Hepatocyte (in vitro differentiated cells): ENCODE results near the gene PAGE2B. TPM values are rescaled to one million over a fixed set of nuclear protein-coding genes. Genes with fewer than 3 reads are reported as not detected.

Source experiments
- DNase-seq: peaks from one replicate; pipeline ENCODE4 v3.0.0-alpha.2; 2016; ENCODE audit warnings: low spot score
- H2AFZ ChIP-seq: fragments of 200-600 bp; sonication (generic); 2 replicates; pipeline ENCODE4 v1.6.0; 2016; ENCODE audit warnings: antibody characterized with exemption, mild to moderate bottlenecking
- H3K27ac ChIP-seq: fragments of 200-600 bp; sonication (generic); 2 replicates; pipeline ENCODE4 v1.5.1; 2016; ENCODE audit warnings: mild to moderate bottlenecking
- H3K27me3 ChIP-seq: fragments of 200-600 bp; sonication (generic); 2 replicates; pipeline ENCODE4 v1.6.1; 2016
- H3K36me3 ChIP-seq: fragments of 200-600 bp; sonication (generic); replicated peaks from 2 replicates; pipeline ENCODE4 v1.5.1; 2016; ENCODE audit warnings: low read depth; ENCODE audit not compliant: insufficient read depth
- H3K4me1 ChIP-seq: fragments of 200-600 bp; sonication (generic); 2 replicates; pipeline ENCODE4 v1.5.1; 2016; ENCODE audit warnings: mild to moderate bottlenecking, moderate library complexity; ENCODE audit not compliant: insufficient read depth
- H3K4me2 ChIP-seq: fragments of 200-600 bp; sonication (generic); 2 replicates; pipeline ENCODE4 v1.6.0; 2016
- H3K4me3 ChIP-seq: fragments of 200-600 bp; sonication (generic); 2 replicates; pipeline ENCODE4 v1.5.1; 2016; ENCODE audit warnings: mild to moderate bottlenecking
- H3K79me2 ChIP-seq: fragments of 200-600 bp; sonication (generic); 2 replicates; pipeline ENCODE4 v1.6.0; 2017; ENCODE audit warnings: mild to moderate bottlenecking
- H3K9me2 ChIP-seq: fragments of 200-600 bp; sonication (generic); replicated peaks from 2 replicates; pipeline ENCODE4 v1.6.0; 2017; ENCODE audit warnings: mild to moderate bottlenecking; ENCODE audit not compliant: insufficient read depth
- H3K9me3 ChIP-seq: fragments of 200-600 bp; sonication (generic); 2 replicates; pipeline ENCODE4 v1.5.1; 2016; ENCODE audit warnings: low read depth, mild to moderate bottlenecking
- H4K20me1 ChIP-seq: fragments of 200-600 bp; sonication (generic); 2 replicates; pipeline ENCODE4 v1.6.0; 2016; ENCODE audit warnings: mild to moderate bottlenecking; ENCODE audit not compliant: insufficient read depth, poor library complexity, severe bottlenecking
- EZH2 ChIP-seq: fragments of 200-600 bp; sonication (generic); IDR thresholded peaks from 2 replicates; pipeline ENCODE4 v1.6.1; 2016; ENCODE audit warnings: antibody characterized with exemption, mild to moderate bottlenecking, borderline replicate concordance
- EZH2phosphoT487 ChIP-seq: fragments of 200-600 bp; sonication (generic); IDR thresholded peaks from one replicate; pipeline ENCODE4 v1.6.1; 2018; ENCODE audit warnings: antibody characterized with exemption, mild to moderate bottlenecking, low read depth, moderate library complexity; ENCODE audit not compliant: unreplicated experiment, severe bottlenecking
- WGBS: methylation state at CpG from one replicate; pipeline ENCODE4 v1.1.6; 2016; ENCODE audit warnings: low lambda C conversion rate; ENCODE audit errors: missing lambda C conversion rate; 5-methylcytosine and 5-hydroxymethylcytosine counted together
- polyA plus RNA-seq: library from polyadenylated mRNA; unstranded; fragments of >200 nt; fragmentation: Nextera tagmentation; extraction: Ambion mirVana; gene quantifications from 2 replicates; pipeline ENCODE4 v1.2.1, GENCODE V29; 2016
- total RNA-seq: library from RNA; depleted of rRNA; stranded (reverse); fragments of >200 nt; gene quantifications from 2 replicates; pipeline ENCODE4 v1.2.3, GENCODE V29; 2014
- TF ChIP-seq, protein P1 (sequence below): fragments of 200-600 bp; sonication (generic); IDR thresholded peaks from 2 replicates; pipeline ENCODE4 v1.5.1; 2016; ENCODE audit warnings: antibody characterized with exemption, mild to moderate bottlenecking; ENCODE audit not compliant: poor library complexity

Gene PAGE2B
- total and polyA plus RNA-seq, 2 experiments from 2014 or later, result 0.45 TPM; not detected in 1

GRCh38 chrX:55028040-55028439 lies 46.8 kb upstream of the PAGE2B start:
- no peaks in the 10 kb centered on the region for H3K79me2 ChIP-seq
- no peak overlapping the region for H3K4me3 ChIP-seq
- no peak overlapping the region for H3K4me2 ChIP-seq
- DNase-seq, result no peak
- no peaks in the 10 kb centered on the region for H3K27me3 ChIP-seq
- no peaks in the 10 kb centered on the region for H3K9me2 ChIP-seq
- H2AFZ ChIP-seq, result no peak overlapping the region
- no peak for TF ChIP-seq EZH2phosphoT487
- TF ChIP-seq EZH2, result no peak
- TF ChIP-seq, protein P1, sequence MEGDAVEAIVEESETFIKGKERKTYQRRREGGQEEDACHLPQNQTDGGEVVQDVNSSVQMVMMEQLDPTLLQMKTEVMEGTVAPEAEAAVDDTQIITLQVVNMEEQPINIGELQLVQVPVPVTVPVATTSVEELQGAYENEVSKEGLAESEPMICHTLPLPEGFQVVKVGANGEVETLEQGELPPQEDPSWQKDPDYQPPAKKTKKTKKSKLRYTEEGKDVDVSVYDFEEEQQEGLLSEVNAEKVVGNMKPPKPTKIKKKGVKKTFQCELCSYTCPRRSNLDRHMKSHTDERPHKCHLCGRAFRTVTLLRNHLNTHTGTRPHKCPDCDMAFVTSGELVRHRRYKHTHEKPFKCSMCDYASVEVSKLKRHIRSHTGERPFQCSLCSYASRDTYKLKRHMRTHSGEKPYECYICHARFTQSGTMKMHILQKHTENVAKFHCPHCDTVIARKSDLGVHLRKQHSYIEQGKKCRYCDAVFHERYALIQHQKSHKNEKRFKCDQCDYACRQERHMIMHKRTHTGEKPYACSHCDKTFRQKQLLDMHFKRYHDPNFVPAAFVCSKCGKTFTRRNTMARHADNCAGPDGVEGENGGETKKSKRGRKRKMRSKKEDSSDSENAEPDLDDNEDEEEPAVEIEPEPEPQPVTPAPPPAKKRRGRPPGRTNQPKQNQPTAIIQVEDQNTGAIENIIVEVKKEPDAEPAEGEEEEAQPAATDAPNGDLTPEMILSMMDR, result no peak
- H3K4me1 ChIP-seq, result no peaks in the 10 kb centered on the region
- 57% methylated on average over 4 of the region's 4 CpGs for WGBS
- no peaks in the 10 kb centered on the region for H3K9me3 ChIP-seq
- H3K36me3 ChIP-seq, result no peaks in the 10 kb centered on the region
- no peaks in the 10 kb centered on the region for H4K20me1 ChIP-seq
- no peak overlapping the region for H3K27ac ChIP-seq

DNA sequence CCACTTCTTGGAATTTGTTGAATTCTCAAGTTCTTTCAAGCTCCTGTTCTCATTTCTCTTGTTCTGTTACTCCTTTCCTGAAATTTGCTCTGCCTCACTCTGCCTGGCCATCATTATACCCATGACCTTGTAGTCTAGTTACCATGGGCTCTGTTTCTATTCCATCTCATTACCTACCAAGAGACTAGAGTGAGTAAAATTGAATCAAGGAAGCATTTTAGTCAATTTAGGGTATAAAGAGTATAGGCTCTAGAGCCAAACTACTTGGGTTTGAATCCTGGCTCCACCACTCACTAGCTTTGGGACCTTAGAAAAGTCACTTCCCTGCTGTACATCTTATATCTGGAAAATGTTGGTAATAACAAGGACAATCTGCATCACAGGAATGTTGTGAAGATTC lies 46.2 kb upstream of the PAGE2B start:
- Histone ChIP-seq H3K4me1 (no peaks in the 10 kb centered on the region), H3K9me3 (no peaks in the 10 kb centered on the region), H4K20me1 (no peaks in the 10 kb centered on the region), H3K4me2 (no peak overlapping the region), H3K4me3 (no peak overlapping the region), H3K27ac (no peak overlapping the region), H3K27me3 (no peaks in the 10 kb centered on the region), H3K9me2 (no peaks in the 10 kb centered on the region), H3K36me3 (no peaks in the 10 kb centered on the region), H3K79me2 (no peaks in the 10 kb centered on the region), H2AFZ (no peak overlapping the region)
- no peak for DNase-seq
- no peak for TF ChIP-seq EZH2phosphoT487
- no peak for TF ChIP-seq EZH2
- TF ChIP-seq, protein P1, result no peak

GRCh38 chrX:55029291-55029690 lies 45.5 kb upstream of the PAGE2B start:
- H3K4me2 ChIP-seq, result no peak overlapping the region
- WGBS, result 62% methylated on average over 2 of the region's 2 CpGs
- no peaks in the 10 kb centered on the region for H3K9me2 ChIP-seq
- no peak overlapping the region for H3K27ac ChIP-seq
- no peaks in the 10 kb centered on the region for H3K36me3 ChIP-seq
- H2AFZ ChIP-seq, result no peak overlapping the region
- no peak for DNase-seq
- H3K9me3 ChIP-seq, result no peaks in the 10 kb centered on the region
- no peak overlapping the region for H3K4me3 ChIP-seq
- H4K20me1 ChIP-seq, result no peaks in the 10 kb centered on the region
- H3K27me3 ChIP-seq, result no peaks in the 10 kb centered on the region
- no peaks in the 10 kb centered on the region for H3K4me1 ChIP-seq
- no peak for TF ChIP-seq EZH2
- TF ChIP-seq, protein P1, result no peak
- no peak for TF ChIP-seq EZH2phosphoT487
- no peaks in the 10 kb centered on the region for H3K79me2 ChIP-seq
